Activated CD4-positive, alpha-beta T cell treated with anti-CD3 and anti-CD28 coated beads, Interleukin-2, amount 50 U/mL, for 24 hours (primary cell): Measurements from ENCODE around the gene KRTAP10-4.
"Not testable (repeated sequence)": the region's sequence is repeated elsewhere in the genome, so short reads cannot be mapped to it uniquely, and the experiment has no call there.

ENCODE experiments used
- DNase-seq, 2 donors: peaks; one replicate each; pipeline ENCODE4 v3.0.0-alpha.2; 2020; ENCODE audit warnings: low read depth in 1 of 2, low spot score in 1 of 2

KRTAP10-4 gene, protein sequence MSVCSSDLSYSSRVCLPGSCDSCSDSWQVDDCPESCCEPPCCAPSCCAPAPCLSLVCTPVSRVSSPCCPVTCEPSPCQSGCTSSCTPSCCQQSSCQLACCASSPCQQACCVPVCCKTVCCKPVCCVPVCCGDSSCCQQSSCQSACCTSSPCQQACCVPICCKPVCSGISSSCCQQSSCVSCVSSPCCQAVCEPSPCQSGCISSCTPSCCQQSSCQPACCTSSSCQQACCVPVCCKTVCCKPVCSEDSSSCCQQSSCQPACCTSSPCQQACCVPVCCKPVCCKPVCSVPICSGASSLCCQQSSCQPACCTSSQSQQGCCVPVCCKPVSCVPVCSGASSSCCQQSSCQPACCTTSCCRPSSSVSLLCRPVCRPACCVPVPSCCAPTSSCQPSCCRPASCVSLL

DNA sequence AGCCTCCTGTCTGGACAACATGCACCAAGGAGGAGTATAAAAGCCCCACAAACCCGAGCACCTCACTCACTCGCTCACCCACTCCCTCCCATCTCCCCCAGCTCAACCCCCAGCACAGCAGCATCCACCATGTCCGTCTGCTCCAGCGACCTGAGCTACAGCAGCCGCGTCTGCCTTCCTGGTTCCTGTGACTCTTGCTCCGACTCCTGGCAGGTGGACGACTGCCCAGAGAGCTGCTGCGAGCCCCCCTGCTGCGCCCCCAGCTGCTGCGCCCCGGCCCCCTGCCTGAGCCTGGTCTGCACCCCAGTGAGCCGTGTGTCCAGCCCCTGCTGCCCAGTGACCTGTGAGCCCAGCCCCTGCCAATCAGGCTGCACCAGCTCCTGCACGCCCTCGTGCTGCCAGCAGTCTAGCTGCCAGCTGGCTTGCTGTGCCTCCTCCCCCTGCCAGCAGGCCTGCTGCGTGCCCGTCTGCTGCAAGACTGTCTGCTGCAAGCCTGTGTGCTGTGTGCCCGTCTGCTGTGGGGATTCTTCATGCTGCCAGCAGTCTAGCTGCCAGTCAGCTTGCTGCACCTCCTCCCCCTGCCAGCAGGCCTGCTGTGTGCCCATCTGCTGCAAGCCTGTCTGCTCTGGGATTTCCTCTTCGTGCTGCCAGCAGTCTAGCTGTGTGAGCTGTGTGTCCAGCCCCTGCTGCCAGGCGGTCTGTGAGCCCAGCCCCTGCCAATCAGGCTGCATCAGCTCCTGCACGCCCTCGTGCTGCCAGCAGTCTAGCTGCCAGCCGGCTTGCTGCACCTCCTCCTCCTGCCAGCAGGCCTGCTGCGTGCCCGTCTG, at the start of gene KRTAP10-4:
TSS of gene KRTAP10-4 (plus strand) at position 100 of the 827 bp plus-strand sequence. CDS start at position 130, 30 bp downstream.
- DNase-seq: not testable (repeated sequence)

DNA sequence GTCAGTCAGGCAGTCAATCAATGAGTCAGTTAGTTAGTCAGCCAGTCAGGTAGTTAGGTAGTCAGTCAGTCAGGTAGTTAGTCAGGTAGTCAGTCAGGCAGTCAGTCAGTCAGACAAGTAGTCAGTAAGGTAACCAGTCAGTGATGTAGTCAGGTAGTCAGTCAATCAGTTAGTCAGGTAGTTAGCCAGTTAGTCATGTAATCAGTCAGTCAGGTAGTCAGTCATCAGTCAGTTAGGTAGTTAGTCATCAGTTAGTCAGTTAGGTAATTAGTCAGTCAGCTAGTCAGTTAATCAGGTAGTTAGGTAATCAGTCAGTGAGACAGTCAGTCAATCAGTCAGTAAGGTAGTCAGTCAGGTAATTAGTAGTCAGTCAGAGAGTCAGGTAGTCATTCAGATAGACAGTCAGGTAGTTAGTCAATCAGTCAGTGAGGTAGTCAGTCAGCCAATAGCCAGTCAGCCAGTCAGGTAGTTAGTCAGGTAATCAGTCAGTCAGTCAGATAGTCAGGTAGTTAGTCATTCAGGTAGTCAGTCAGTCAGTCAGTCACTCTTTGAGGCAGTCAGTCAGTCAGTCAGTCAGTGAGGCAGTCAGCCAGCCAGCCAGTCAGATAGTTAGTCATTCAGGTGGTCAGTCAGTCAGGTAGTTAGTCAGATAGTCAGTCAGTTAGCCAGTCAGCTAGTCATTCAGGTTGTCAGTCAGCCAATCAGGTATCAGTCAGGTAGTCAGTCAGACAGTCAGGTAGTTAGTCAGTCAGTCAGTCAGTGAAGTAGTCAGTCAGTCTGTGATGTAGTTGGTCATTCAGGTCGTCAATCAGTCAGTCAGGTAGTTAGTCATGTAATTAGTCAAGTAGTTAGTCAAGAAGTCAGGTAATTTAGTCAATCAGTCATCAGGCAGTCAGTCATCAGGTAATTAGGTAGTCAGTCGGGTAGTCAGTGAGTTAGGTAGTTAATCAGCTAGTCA, 48.8 kb upstream of the KRTAP10-4 start:
- no peak for DNase-seq

DNA sequence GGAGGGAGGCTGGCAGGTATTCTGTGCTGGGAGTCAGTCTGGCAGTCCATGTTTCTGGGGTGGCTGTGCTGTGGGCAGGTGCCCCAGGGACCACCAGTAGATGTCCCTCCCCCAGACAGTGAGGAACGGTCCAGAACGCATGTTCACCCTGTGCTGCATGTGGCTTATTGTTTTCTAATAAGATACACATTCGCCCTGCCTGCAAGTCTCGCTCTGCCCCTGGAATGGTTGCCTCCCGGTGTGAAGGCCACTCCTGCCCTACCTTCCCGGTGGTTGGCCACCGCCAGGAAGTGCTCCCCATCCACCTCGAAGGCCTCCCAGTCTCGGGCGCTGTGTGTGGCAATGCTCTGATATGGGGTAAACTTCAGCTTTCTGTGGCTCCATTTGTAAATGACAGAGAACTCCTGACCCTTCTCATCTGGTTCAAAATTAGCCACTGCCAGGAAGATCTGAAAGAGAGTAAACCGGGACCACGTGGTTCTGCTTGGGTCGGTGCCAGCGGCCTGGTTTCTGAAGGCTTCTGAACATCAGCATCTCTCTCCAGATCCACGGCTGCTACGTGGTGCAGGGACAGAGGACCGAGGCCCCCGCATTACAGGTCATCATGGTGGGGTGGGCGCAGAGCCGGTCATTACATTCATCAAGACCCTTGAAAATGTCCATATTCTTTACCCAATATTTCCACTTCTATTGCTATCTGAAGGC, 48.0 kb upstream of the KRTAP10-4 start:
- no peak for DNase-seq

DNA sequence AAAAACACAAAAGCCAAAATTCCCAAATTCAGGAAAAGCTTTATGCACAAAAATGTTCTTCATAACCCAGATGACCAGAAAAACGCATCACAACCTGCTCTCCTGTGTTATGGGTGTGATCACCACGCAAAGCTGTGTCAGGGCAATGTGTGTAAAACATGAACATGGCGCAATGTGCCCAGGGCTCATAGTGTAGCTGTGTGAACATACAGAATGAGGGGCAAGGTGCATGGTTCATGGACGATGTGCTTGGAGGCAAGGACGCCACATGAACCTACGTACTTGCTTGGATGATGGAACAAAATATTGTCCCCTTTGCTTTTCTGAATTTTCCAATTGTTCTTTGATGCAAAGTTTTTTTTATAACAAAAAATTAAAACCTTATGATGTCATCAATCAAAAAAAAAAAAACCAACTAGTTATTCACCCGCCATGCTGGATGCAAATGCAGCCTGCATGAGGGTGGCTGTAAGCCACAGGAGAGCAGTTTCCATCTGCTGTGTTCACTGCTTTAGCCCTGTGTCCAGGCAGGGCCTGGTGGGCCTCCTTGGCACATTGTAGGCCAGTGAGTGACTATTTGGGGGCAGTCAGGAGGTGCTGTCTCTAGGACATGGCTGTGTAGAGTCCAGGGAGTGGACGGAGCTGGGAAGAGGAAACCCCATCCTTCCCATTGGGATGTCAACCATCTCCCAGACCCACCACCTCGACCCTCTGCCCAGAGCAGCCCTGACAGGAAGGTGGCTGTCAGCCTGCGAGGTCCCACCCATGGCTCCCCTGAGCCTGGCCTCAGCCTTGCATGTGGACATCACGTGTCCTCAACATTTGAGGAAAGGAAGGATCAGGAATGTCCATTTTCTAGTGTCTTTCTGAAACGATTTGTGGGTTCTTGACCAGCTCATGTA, 47.2 kb upstream of the KRTAP10-4 start:
- DNase-seq: no peak

DNA sequence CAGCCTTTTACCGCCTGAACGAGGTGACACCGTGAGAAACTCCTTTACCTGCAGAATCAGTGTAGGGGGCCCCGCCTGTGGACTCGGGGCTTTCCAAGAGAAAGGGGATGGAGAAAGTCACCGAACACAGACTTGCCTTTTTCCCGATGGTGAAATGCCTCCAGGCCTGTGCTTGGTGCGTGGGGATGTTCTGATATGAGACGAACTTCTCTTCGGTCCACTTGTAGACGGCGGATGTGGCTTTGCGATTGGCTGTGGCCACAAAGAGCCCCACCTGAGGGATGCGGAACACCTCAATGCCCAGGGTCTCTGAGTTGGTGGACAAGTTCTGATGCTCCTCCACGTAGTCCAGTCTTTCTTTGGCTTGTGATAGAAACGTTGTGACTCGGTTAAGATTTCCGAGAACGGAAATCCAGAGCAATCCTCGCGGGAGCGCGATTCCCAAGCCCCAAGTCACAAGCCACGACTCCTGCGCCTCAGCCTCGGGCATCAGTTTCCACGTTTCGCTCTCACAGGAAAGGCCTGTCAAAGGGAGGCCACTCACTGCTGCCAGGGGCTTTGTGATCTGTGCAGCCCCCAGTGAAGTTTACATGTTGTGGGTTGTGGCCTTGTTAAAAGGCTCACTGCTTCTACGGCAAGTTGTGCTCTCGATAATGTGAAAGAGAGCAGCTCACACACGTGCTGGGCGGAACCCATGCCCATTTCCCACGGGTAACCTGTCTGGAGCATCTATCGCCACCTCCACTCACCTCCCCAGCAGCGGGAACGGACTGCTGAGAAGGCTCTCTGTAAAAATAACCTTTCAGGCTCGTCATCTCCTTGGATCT, 46.2 kb upstream of the KRTAP10-4 start:
- no peak for DNase-seq

DNA sequence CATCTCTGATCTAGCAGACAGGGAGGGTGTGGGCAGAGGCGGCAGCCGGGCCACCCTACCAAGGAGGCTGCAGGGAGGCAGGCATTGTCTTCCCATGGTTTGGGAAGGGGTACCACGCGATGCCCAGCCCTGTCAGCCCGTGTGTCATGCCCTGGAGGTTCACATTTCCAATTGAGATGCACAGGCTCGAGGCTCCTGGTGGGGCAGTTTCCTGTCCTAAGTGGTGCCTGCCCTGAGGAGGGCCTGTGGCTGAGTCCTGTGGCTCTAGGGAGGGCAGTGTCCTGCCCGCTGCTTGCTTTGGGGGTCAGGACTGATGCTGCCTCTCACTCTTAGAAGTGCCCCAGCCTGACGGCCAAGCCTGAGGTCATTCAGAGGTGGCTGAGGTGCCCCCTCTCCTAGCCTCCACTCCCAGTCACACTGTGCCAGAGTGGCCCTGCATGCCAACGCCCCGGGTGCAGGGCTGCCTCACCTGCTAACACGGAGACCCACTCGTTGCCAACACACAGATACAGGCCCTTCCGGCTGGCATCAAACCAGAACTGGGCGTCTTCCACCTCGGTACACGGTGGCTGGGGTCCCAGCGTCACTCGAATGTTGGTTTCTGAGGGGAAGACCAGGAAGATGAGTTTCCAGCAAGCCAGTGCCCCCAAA, 45.4 kb upstream of the KRTAP10-4 start:
- no peak for DNase-seq

DNA sequence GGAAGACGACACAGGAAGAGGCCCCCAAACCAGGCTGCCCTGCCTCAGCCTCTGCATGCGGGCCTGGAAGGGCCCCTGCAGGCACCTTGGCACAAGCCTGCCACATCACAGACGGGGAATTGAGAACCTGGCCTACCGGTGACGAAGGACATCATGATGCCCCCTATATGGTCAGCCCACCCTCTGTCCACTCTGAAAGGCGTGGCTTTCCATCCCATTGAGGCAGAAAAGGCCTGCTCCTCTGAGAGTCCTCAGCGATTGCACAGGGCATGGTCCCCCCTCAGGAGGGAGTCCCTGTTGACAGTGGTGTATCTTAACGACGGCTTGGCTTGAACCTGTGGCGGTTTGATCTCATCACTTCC, 44.9 kb upstream of the KRTAP10-4 start:
- DNase-seq: no peak

DNA sequence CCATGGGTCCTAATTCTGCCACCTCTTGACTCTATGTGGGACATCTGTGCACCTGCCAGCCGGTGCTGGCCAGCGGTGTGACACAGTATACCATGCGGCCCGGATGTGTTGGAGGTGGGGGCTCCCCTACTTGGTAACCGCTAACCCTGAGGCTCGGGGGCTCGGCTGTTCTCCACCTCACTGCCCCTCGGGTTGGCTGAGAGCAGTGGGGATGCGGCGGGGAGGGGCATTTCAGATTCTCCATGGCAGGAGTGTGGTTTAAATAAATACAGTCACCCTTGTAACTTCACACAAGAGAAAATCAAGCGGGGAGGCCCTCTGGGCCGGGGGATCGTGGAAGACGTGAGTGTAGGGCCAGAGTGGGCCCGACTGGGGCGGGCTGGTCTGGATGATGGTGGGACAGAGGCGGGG, 44.5 kb upstream of the KRTAP10-4 start:
- DNase-seq: no peak

DNA sequence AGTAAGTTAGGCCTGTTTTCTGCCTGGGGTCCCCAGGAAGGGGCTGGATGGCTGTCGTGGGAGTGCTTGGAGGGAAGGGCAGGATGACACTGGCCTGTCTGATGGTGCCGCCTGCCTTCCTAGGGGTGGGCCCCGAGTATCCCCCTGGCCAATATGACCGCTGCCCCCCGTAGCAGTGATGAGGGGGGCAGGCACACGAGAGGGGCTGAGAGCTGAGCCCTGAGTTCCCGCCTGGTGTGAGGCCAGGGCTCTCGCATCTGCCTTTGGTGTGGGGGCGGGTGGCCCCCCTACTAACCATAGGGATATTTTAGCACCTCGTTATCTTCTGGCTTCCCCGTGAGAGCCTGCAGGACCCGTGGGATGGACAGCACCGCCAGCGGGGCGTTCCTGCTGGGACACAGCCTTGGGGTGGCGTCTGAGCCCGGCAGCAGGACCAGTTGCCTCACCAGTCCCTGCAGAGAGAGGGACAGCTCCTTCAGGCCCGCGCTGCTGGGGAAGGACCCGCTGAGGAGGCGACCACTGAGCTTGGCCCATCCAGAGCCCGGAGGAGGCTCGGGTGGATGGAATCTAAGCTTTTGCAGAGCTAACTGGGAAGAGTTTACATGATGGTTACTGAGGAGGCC, 43.9 kb upstream of the KRTAP10-4 start:
- no peak for DNase-seq

DNA sequence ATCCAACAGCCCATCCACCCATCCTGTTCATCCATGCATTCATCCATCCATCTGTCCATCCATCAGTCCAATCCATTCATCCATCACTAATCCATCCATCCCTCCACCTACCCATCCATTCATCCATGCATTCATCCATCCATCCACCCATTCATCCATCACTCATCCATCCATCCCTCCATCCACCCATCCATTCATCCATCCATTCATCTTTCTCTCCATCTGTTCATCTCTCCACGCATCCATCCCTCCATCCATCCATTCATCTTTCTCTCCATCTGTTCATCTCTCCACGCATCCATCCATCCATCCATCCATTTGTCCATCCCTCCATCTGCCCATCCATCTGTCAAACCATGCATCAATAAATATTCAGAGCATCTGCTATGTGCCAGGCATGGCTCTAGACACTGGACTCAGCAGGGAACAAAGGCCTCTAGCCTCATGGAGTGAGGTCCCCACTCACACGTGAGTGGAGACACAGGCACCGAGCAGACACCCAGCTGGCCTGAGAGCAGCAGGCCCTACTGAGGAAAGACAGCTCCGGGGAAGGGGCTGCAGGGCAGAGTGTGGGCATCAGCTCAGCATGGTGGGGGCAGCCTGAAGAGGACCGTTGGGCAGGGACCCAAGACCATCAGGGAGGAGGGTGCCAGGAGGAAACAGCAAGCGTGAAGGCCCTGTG, 43.2 kb upstream of the KRTAP10-4 start:
- no peak for DNase-seq

DNA sequence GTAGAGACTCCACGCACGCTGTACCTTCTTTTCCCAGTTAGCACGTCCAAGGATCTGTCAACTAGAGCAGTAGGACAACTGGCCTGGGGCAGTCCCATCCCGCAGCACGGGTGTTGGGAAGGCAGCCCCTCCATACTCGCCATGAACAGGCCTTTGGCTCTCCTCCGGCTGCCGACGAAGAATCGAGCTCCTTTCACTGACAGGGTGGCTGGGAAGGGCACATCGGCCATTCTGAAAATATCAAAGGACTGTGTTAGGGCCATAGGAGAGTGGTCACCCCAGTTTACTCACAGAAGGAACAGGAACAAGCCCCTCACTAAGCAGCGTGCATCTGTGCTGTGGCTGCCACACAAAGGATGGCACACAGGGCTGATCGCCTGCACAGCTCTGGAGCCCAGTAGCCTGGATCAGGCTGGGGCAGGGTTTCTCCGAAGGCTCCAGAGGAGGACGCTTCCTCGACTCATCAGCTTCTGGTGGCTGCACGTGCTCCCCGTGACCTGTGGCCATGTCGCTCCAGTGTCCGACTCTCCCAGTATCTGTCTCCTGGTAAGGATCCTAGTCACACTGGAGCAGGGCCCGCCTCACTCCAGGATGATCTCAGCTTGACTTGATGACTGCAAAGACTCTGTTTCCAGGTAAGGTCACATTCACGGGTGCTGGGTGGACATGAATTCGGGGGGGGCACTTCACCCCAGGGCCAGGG, 42.5 kb upstream of the KRTAP10-4 start:
- no peak for DNase-seq

DNA sequence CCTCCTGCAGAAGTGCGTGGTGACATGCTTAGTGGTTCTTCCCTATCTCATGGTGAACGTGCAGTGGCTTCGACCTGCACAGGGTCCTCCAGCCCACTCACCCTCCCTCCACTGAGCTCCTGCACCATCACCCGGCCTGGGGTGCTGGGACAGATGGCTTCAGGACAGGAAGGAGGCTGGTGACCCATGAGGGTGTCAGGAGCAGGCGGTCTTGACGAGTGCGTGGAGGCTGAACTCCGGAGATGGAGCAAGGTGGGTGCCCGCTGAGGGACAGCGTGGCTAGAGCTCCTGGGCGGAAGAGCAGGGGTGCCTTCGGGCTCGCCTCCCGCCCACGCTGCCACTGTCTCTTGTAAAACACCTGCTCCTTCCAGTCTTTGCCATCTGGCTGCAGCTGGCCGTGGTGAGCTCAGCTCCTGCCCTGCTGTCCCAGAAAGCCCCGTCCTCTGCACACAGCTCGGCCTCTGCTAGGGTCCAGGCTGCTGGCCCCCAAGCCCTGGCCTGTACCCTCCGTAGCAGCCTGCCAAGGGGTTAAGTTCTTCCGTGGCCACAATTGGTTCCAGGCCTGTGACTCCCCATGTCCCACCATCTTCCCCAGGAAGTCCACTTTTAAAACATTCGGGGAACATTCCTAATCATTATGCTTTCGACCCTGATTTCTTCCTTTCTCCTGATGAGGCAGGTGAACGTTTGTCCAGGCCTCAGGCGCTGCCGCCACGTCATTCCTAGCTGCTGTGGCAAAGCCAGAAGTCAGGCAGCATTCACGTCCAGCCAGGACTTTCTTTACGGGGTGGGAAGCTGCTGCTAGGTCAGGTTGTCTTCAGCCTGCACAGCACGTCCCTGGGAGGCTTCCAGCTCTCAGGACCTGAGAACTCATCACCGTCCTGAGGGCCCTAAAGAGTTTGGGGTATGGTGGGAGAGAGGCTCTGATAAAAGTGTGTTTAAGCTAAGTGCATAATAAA, 41.6 kb upstream of the KRTAP10-4 start:
- no peak for DNase-seq

DNA sequence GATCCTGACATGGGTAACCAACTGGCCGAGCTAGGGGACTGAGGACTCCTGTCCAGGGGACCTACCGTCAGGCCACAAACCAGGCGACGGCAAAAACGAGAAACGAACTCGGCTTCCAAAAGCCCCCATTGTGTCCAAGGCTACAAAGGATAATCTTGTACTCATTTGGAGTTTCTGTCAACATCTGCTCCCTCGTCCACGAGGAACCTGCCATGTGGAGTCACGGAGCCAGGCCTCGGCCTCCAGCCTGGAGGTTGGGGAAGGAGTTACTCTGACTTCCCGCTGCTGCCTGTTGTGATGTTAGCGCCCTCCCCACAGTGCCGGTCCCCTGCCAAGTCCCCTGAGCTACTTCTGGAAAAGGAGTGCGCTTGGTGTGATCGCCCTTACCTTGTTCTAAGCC, 40.8 kb upstream of the KRTAP10-4 start:
- DNase-seq: no peak

DNA sequence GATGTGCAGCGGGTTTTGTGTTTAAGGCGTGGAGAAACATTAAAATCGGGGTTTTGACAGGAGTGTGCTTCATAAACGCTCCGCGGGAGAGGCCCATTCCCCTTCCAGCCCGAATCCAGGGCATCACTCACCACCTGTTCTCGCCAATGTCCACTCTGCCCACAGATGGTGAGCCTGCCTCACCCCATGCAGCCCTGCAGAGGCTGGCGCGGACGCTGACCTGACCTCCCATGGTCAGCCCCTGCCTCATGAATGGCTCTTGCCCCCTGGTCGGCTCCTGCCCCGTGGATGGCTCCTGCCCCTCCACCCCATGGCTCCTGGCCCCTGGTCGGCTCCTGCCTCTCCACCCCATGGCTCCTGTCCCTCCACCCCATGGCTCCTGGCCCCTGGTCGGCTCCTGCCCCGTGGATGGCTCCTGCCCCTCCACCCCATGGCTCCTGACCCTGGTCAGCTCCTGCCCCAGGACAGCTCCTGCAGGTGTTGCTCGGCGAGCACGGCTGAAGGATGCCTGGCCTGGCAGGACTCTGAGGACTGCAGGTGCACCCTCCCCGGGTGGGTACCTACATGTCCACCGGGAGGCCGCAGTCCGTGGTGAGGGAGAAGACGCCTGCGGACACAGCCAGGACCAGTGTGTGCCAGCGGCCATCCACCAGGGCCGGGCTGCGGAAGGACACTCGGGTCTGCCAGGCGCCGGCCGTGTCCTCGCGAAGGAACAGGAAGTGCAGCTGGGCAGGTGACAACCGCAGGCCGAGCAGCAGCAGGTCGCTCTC, 40.2 kb upstream of the KRTAP10-4 start:
- DNase-seq: no peak
